C4-2B (cell line): ENCODE data around the gene UBQLN4.

Source experiments
- ZFX ChIP-seq: fragments of 450-650 bp; IDR thresholded peaks from 2 replicates; pipeline ENCODE4 v1.6.1; 2017
- TF ChIP-seq, protein P1 (sequence below): fragments of 450-650 bp; conservative IDR thresholded peaks from 2 replicates; pipeline ENCODE4 v1.5.1; 2017; ENCODE audit warnings: mild to moderate bottlenecking

DNA sequence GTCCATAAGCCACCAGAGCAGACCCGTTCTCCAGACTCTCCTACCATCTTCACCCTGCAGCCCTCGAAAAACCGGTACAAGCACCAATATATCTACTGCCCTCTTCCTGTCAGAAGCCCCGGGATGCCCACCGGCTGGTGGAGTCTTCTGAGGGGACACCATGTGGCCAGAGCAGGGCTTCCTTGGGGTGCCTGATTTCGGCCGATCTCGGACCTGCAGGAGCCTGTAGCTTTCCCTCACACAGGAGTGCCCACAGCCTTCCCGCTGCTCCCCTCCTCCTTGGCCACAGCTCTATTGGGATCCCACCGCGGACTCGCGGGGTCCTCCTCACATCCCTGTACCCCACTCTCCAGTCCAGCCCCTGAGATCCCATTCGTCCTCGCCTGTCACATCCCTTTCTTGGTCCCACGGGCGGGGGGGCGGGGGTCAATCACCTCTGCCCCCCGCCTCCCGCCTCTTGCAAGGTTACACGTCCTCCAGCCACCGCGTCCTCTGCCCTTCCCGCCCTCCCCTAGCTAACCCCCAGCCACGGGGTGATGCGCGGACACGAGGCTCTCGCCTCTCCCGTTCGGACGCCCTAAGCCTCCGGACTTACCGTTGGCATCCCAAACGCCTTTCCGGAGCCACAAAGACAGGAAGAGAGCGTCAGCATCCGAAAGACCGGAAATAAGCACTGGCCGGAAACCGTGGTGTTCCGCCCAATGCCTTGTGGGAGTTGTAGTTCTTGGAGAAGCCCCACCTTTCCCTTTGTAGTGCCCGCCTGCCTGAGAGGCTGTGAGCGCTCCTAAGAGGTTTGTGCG lies 33.1 kb downstream of the UBQLN4 start, which contains the start of gene SSR2:
- TF ChIP-seq, protein P1, sequence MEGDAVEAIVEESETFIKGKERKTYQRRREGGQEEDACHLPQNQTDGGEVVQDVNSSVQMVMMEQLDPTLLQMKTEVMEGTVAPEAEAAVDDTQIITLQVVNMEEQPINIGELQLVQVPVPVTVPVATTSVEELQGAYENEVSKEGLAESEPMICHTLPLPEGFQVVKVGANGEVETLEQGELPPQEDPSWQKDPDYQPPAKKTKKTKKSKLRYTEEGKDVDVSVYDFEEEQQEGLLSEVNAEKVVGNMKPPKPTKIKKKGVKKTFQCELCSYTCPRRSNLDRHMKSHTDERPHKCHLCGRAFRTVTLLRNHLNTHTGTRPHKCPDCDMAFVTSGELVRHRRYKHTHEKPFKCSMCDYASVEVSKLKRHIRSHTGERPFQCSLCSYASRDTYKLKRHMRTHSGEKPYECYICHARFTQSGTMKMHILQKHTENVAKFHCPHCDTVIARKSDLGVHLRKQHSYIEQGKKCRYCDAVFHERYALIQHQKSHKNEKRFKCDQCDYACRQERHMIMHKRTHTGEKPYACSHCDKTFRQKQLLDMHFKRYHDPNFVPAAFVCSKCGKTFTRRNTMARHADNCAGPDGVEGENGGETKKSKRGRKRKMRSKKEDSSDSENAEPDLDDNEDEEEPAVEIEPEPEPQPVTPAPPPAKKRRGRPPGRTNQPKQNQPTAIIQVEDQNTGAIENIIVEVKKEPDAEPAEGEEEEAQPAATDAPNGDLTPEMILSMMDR = no peak
- no peak for TF ChIP-seq ZFX
